Measurements from ENCODE around the gene IRF1. TPM values are rescaled to one million over a fixed set of nuclear protein-coding genes. Genes with fewer than 3 reads are reported as not detected.

Gene IRF1
- polyA plus RNA-seq, 6 donors from 2014 or later, result 228 to 332 (median 296) TPM

GRCh38 chr5:132497488-132497997 is 7.0 kb upstream of the IRF1 start:
- no peak for ATAC-seq (ENCODE audit: low read depth in 2 of 2)
- Mint-ChIP-seq H3K4me1 (peaks cover 45 to 72% (median 52%) of the 10 kb centered on the region in 3 donors), H3K27me3 (no peaks in the 10 kb centered on the region), H3K4me3 (peak overlapping the region; percentile 88 to 97 (median 94)), H3K9me3 (no peaks in the 10 kb centered on the region), H3K27ac (peak overlapping the region; percentile 36 to 98 (median 92)), H3K36me3 (no peaks in the 10 kb centered on the region)
- no peak for DNase-seq

GRCh38 chr5:132496631-132497487 is 6.3 kb upstream of the IRF1 start:
- ATAC-seq (ENCODE audit: low read depth in 2 of 2), result peak; percentile 0 to 1
- no peak for DNase-seq
- peak overlapping the region; percentile 76 to 98 (median 96) for H3K27ac Mint-ChIP-seq
- no peaks in the 10 kb centered on the region for H3K36me3 Mint-ChIP-seq
- no peaks in the 10 kb centered on the region for H3K27me3 Mint-ChIP-seq
- no peaks in the 10 kb centered on the region for H3K9me3 Mint-ChIP-seq
- peak overlapping the region; percentile 88 to 97 (median 94) for H3K4me3 Mint-ChIP-seq
- H3K4me1 Mint-ChIP-seq, result peaks cover 50 to 74% (median 58%) of the 10 kb centered on the region in 3 donors

- Mint-ChIP-seq H3K4me1 (peaks cover 54 to 74% (median 61%) of the 10 kb centered on the region in 3 donors), H3K36me3 (no peaks in the 10 kb centered on the region), H3K27ac (peak overlapping the region; percentile 76 to 98 (median 96)), H3K4me3 (peak overlapping the region; percentile 88 to 97 (median 94)), H3K9me3 (no peaks in the 10 kb centered on the region), H3K27me3 (no peaks in the 10 kb centered on the region)
- ATAC-seq (ENCODE audit: low read depth in 2 of 2) (peak; percentile 65), DNase-seq (peak; percentile 84)
Observed at GRCh38 chr5:132496191-132496630, 5.6 kb upstream of the IRF1 start.

GRCh38 chr5:132495667-132496190 is 5.2 kb upstream of the IRF1 start:
- H3K9me3 Mint-ChIP-seq, result no peaks in the 10 kb centered on the region
- ATAC-seq (ENCODE audit: low read depth in 2 of 2), result peak; percentile 40 to 54
- peak overlapping the region; percentile 94 to 99 (median 96) for H3K27ac Mint-ChIP-seq

GRCh38 chr5:132493821-132494220 is 3.2 kb upstream of the IRF1 start:
- Mint-ChIP-seq H3K27me3 (no peaks in the 10 kb centered on the region), H3K36me3 (peaks cover 0 to 4% of the 10 kb centered on the region in 2 donors), H3K4me1 (peaks cover 42 to 62% (median 60%) of the 10 kb centered on the region in 3 donors), H3K27ac (peak overlapping the region; percentile 94 to 99 (median 96)), H3K4me3 (peak overlapping the region in 6 of 8 donors; percentile 17 to 95 (median 85)), H3K9me3 (no peaks in the 10 kb centered on the region)
- ATAC-seq (ENCODE audit: low read depth in 2 of 2), result no peak
- DNase-seq, result no peak

More at GRCh38 chr5:132495667-132496190, 5.2 kb upstream of the IRF1 start:
- Mint-ChIP-seq H3K4me1 (peaks cover 51 to 69% (median 59%) of the 10 kb centered on the region in 3 donors), H3K4me3 (peak overlapping the region; percentile 88 to 97 (median 94)), H3K27me3 (no peaks in the 10 kb centered on the region), H3K36me3 (no peaks in the 10 kb centered on the region)
- DNase-seq, result peak; percentile 86

GRCh38 chr5:132493241-132493640 is 2.7 kb upstream of the IRF1 start:
- H3K27ac Mint-ChIP-seq, result peak overlapping the region in 5 of 6 donors; percentile 12 to 96 (median 65)
- H3K9me3 Mint-ChIP-seq, result no peaks in the 10 kb centered on the region
- peak overlapping the region in 4 of 8 donors; percentile 15 to 95 (median 52) for H3K4me3 Mint-ChIP-seq
- H3K27me3 Mint-ChIP-seq, result no peaks in the 10 kb centered on the region
- ATAC-seq (ENCODE audit: low read depth in 2 of 2), result no peak
- peaks cover 44 to 63% (median 62%) of the 10 kb centered on the region in 3 donors for H3K4me1 Mint-ChIP-seq
- peaks cover 0 to 7% of the 10 kb centered on the region in 2 donors for H3K36me3 Mint-ChIP-seq
- no peak for DNase-seq

- no peaks in the 10 kb centered on the region for H3K27me3 Mint-ChIP-seq
- peak overlapping the region in 6 of 8 donors; percentile 44 to 98 (median 94) for H3K4me3 Mint-ChIP-seq
- H3K9me3 Mint-ChIP-seq, result no peaks in the 10 kb centered on the region
- H3K27ac Mint-ChIP-seq, result peak overlapping the region; percentile 99 to 100 (median 99)
- H3K36me3 Mint-ChIP-seq, result peaks cover 6 to 13% of the 10 kb centered on the region in 2 donors
- ATAC-seq (ENCODE audit: low read depth in 2 of 2) (no peak), DNase-seq (no peak)
- H3K4me1 Mint-ChIP-seq, result peaks cover 51 to 69% (median 63%) of the 10 kb centered on the region in 3 donors
Observed at GRCh38 chr5:132492386-132493125, 2.0 kb upstream of the IRF1 start.

GRCh38 chr5:132491368-132492364 is 1.1 kb upstream of the IRF1 start:
- Mint-ChIP-seq H3K27ac (peak overlapping the region; percentile 99 to 100 (median 99)), H3K4me1 (peaks cover 52 to 70% (median 68%) of the 10 kb centered on the region in 3 donors), H3K27me3 (no peaks in the 10 kb centered on the region), H3K9me3 (no peaks in the 10 kb centered on the region), H3K4me3 (peak overlapping the region; percentile 90 to 98 (median 95)), H3K36me3 (peaks cover 12 to 16% of the 10 kb centered on the region in 2 donors)
- ATAC-seq (ENCODE audit: low read depth in 2 of 2) (peak; percentile 11 to 29), DNase-seq (peak; percentile 63)

- ATAC-seq (ENCODE audit: low read depth in 2 of 2) (peak; percentile 37 to 39), DNase-seq (no peak)
- Mint-ChIP-seq H3K27ac (peak overlapping the region; percentile 91 to 99 (median 96)), H3K9me3 (no peaks in the 10 kb centered on the region), H3K4me1 (peaks cover 58 to 78% (median 72%) of the 10 kb centered on the region in 3 donors), H3K4me3 (peak overlapping the region; percentile 95 to 99 (median 97)), H3K36me3 (peaks cover 17 to 23% of the 10 kb centered on the region in 2 donors), H3K27me3 (no peaks in the 10 kb centered on the region)
Observed at GRCh38 chr5:132489871-132490483, 596 bp downstream of the IRF1 start.

- H3K4me3 Mint-ChIP-seq, result peak overlapping the region; percentile 95 to 99 (median 97)
- H3K4me1 Mint-ChIP-seq, result peaks cover 54 to 75% (median 69%) of the 10 kb centered on the region in 3 donors
- ATAC-seq (ENCODE audit: low read depth in 2 of 2) (no peak), DNase-seq (no peak)
- H3K9me3 Mint-ChIP-seq, result no peaks in the 10 kb centered on the region
- H3K27me3 Mint-ChIP-seq, result no peaks in the 10 kb centered on the region
- peaks cover 21 to 27% of the 10 kb centered on the region in 2 donors for H3K36me3 Mint-ChIP-seq
- H3K27ac Mint-ChIP-seq, result peak overlapping the region; percentile 91 to 99 (median 96)
Observed at GRCh38 chr5:132489051-132489770, 1.4 kb downstream of the IRF1 start.

GRCh38 chr5:132488590-132488989 is 2.0 kb downstream of the IRF1 start:
- peaks cover 54 to 75% (median 67%) of the 10 kb centered on the region in 3 donors for H3K4me1 Mint-ChIP-seq
- ATAC-seq (ENCODE audit: low read depth in 2 of 2) (no peak), DNase-seq (no peak)
- peak overlapping the region; percentile 95 to 99 (median 97) for H3K4me3 Mint-ChIP-seq
- H3K9me3 Mint-ChIP-seq, result no peaks in the 10 kb centered on the region
- H3K36me3 Mint-ChIP-seq, result peaks cover 24 to 32% of the 10 kb centered on the region in 2 donors
- H3K27me3 Mint-ChIP-seq, result no peaks in the 10 kb centered on the region
- peak overlapping the region in 5 of 6 donors; percentile 91 to 99 (median 97) for H3K27ac Mint-ChIP-seq
